Lower leg skin (tissue), 4 donors: ENCODE results near the gene ARAP1. TPM values are rescaled to one million over a fixed set of nuclear protein-coding genes. Genes with fewer than 3 reads are reported as not detected.

Source experiments
- DNase-seq, 2 donors: peaks; one replicate each; pipeline ENCODE4 v3.0.0-alpha.2; 2019; ENCODE audit warnings: low spot score in 2 of 2
- H3K4me3 ChIP-seq: fragments of 200-600 bp; sonication (generic); 2 replicates; pipeline ENCODE4 v1.5.1; 2017; ENCODE audit warnings: mild to moderate bottlenecking, low read depth; ENCODE audit not compliant: poor library complexity, severe bottlenecking
- POLR2A ChIP-seq, 2 donors: fragments of 450-650 bp; IDR thresholded peaks; one replicate each; pipeline ENCODE4 v1.6.1; 2016 to 2017; ENCODE audit warnings: antibody characterized with exemption in 2 of 2, mild to moderate bottlenecking in 1 of 2, moderate library complexity in 1 of 2
- WGBS, 2 donors: methylation state at CpG; one replicate each; pipeline ENCODE4 v1.1.5; 2018; 5-methylcytosine and 5-hydroxymethylcytosine counted together
- intact Hi-C: fragments of 100-400 bp; cut with DNase I; formaldehyde crosslinking; loops from one replicate; pipeline ENCODE4 v1.15.0; 2023; ENCODE audit warnings: low total_unique reads
- total RNA-seq, 4 donors: library from RNA; depleted of rRNA; stranded (reverse); fragments of >200 nt; gene quantifications; one replicate each; pipeline ENCODE4 v1.1.0, GENCODE V29; 2016
- TF ChIP-seq, protein P1 (sequence below), 3 donors: fragments of 450-650 bp; IDR thresholded peaks; one replicate each; pipeline ENCODE4 v1.5.1; 2016; ENCODE audit warnings: antibody characterized with exemption in 3 of 3, mild to moderate bottlenecking in 3 of 3, moderate library complexity in 2 of 3

Gene ARAP1
- total RNA-seq, 4 donors from 2014 or later, result 60.6 to 89.6 (median 80.6) TPM

GRCh38 chr11:72712168-72712751 is 39.9 kb downstream of the ARAP1 start:
- TF ChIP-seq POLR2A (IDR thresholded peaks at IDR 0.05), result no peak
- TF ChIP-seq, protein P1, sequence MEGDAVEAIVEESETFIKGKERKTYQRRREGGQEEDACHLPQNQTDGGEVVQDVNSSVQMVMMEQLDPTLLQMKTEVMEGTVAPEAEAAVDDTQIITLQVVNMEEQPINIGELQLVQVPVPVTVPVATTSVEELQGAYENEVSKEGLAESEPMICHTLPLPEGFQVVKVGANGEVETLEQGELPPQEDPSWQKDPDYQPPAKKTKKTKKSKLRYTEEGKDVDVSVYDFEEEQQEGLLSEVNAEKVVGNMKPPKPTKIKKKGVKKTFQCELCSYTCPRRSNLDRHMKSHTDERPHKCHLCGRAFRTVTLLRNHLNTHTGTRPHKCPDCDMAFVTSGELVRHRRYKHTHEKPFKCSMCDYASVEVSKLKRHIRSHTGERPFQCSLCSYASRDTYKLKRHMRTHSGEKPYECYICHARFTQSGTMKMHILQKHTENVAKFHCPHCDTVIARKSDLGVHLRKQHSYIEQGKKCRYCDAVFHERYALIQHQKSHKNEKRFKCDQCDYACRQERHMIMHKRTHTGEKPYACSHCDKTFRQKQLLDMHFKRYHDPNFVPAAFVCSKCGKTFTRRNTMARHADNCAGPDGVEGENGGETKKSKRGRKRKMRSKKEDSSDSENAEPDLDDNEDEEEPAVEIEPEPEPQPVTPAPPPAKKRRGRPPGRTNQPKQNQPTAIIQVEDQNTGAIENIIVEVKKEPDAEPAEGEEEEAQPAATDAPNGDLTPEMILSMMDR (IDR thresholded peaks at IDR 0.05), result no peak
- 63 to 72% methylated on average over 17 to 26 of the region's 26 CpGs for WGBS, 2 donors
- H3K4me3 ChIP-seq, result no peak overlapping the region
- no peak for DNase-seq
- intact Hi-C loops, result no loop called here

GRCh38 chr11:72711141-72711540 is 41.1 kb downstream of the ARAP1 start:
- no peak overlapping the region for H3K4me3 ChIP-seq
- DNase-seq, result no peak
- intact Hi-C loops, result no loop called here
- TF ChIP-seq, protein P1 (IDR thresholded peaks at IDR 0.05), result no peak
- TF ChIP-seq POLR2A (IDR thresholded peaks at IDR 0.05), result no peak
- 92 to 93% methylated on average over 8 to 9 of the region's 9 CpGs for WGBS, 2 donors

DNA sequence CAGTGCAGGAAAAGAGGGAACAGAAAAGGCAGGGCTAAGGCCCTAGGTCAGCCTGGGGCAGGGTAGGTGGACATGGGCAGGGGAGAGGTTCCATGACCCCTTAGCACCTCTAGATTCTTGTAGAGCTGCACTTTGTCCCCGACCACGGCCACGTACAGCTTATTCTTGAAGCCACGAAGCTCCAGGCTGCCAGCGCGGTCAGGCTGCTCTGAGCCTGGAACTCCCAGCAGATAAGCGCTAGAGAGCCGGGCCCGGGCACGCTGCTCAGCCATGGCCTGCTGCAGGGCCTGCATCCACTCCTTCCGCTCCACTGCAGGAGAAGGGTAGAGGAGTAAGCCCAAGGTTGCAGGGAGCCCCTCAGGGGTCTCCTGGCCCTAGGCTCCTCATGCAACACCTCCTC is 41.9 kb downstream of the ARAP1 start:
- TF ChIP-seq POLR2A (IDR thresholded peaks at IDR 0.05), result no peak
- TF ChIP-seq, protein P1 (IDR thresholded peaks at IDR 0.05), result no peak
- WGBS, 2 donors, result 82 to 90% methylated on average over 11 of the region's 11 CpGs
- DNase-seq, result no peak

DNA sequence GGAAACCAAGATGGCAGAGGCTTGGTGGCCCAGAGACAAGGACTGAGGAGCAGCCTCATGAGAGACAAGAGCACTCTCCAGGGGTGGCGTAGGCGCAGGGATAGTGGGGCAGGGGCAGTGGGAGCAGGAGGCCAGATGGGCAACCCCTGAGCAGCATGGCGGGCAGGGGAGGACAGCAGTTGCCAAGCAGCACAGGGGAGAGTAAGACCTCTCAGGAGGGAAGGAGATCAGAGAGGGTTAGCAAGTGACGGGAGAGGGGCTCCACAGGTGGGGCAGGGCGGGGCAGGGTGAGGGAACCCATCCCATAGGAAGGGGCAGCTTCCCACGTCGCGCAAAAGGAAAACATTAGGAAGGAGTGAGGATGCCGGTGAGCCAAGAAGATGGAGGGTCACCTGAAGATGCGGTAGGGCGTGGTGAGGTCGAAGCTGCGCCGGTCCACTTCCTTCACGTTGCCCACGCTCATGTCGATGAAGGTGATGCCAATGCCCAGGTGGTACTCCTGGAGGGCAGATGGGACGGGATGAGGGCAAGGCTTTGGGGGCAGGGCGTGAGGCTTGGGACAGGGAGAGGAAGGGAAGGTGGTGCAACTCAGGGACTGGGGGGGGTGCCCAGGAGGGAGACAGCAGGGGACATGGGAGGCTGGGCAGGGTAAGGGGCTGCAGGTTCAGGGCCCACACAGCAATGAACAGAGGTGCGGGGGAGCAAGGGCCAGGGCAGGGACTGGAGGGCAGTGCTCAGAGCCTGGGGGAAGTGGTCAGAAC is 42.5 kb downstream of the ARAP1 start:
- DNase-seq, result no peak
- intact Hi-C loops, result no loop called here
- WGBS, 2 donors, result 94 to 95% methylated on average over 20 of the region's 20 CpGs
- no peak overlapping the region for H3K4me3 ChIP-seq
- TF ChIP-seq, protein P1 (IDR thresholded peaks at IDR 0.05), result no peak
- no peak for TF ChIP-seq POLR2A (IDR thresholded peaks at IDR 0.05)

More for the DNA sequence above, 41.9 kb downstream of the ARAP1 start:
- intact Hi-C loops, result no loop called here
- no peak overlapping the region for H3K4me3 ChIP-seq

GRCh38 chr11:72707032-72707431 is 45.2 kb downstream of the ARAP1 start:
- intact Hi-C loops, result no loop called here
- no peak overlapping the region for H3K4me3 ChIP-seq
- TF ChIP-seq POLR2A (IDR thresholded peaks at IDR 0.05), result no peak
- TF ChIP-seq, protein P1 (IDR thresholded peaks at IDR 0.05), result no peak
- DNase-seq, result no peak
- WGBS, 2 donors, result 95 to 96% methylated on average over 7 to 9 of the region's 9 CpGs
